ENCODE results near the gene FAM20B. TPM values are rescaled to one million over a fixed set of nuclear protein-coding genes. Genes with fewer than 3 reads are reported as not detected.
A peak's percentile ranks its signal among the peaks of the same experiment; 100 is the strongest.

Gene FAM20B
- total and polyA plus RNA-seq, 2 of the 8 experiments (the other 6 are each of a cell fraction or from before 2014, with no cell fraction given) = 8.3 to 36.6 TPM

DNA sequence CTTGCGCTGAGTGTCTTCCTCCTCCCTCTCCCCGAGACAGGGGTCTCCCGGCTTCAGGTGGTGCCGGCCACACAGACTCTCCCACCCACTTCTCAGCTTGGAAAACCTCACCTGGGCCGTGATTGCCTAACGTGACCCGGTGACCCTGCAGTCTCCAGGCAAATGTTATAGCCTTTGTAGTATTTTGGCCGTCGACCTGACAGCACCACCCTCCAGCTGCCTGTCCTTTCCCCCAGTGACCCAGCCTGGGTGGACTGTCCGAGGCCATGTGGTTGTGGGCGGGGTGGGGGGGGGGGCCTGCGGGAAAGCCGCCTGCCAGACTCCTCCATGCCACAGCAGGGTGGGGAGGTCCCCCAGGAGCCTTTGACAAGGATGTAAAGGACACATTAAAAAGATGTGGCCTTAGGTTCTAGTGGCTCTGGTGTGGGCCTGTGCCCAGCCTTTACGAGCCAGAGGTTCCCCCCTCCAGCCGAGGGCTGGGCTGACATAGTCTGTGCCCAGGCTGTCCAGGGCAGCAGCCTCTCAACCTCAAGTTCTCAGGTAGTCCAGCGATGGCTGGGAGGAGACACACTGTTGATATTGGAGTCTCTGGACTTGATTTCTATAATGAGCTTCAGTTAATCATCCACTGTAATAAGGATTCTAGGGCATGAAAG lies 64.3 kb downstream of the FAM20B start:
- Histone ChIP-seq H2BK120ac (replicated peaks; ENCODE audit: low read depth, low read length) (no peak overlapping the region), H4K20me1 (replicated peaks in 1 of 2; ENCODE audit: control insufficient read depth in 1 of 2, insufficient read depth in 2 of 2, low read length in 2 of 2) (peaks cover 5 to 7% of the 10 kb centered on the region in 2 experiments), H3K56ac (replicated peaks; ENCODE audit: insufficient read length, low read depth, low read length) (no peak overlapping the region), H3K14ac (ENCODE audit: insufficient read length) (no peak overlapping the region), H3K27me3 (replicated peaks in 1 of 4; ENCODE audit: control insufficient read depth in 3 of 4, extremely low read depth in 1 of 4, insufficient read depth in 3 of 4, low read length in 3 of 4) (no peaks in the 10 kb centered on the region), H2AFZ (ENCODE audit: low read length) (no peak overlapping the region), H2BK5ac (ENCODE audit: low read depth, low read length) (no peak overlapping the region), H2BK15ac (ENCODE audit: low read length) (no peak overlapping the region), H4K5ac (ENCODE audit: insufficient read length, low read depth, low read length) (no peak overlapping the region), H4K8ac (ENCODE audit: extremely low read depth, insufficient read depth, low read length) (no peak overlapping the region), H3K9me3 (ENCODE audit: insufficient read depth in 2 of 2, low read depth in 1 of 2, low read length in 1 of 2) (no peaks in the 10 kb centered on the region), H2BK20ac (ENCODE audit: low read length) (no peak overlapping the region), H3K4me3 (ENCODE audit: extremely low read depth in 1 of 4, insufficient read depth in 2 of 4, low read depth in 3 of 4, low read length in 4 of 4) (no peak overlapping the region), H3K27ac (ENCODE audit: low read depth, low read length) (no peak overlapping the region), H2AK5ac (ENCODE audit: low read depth, low read length) (no peak overlapping the region), H3K4me2 (ENCODE audit: insufficient read depth in 1 of 2, low read depth in 2 of 2, low read length in 2 of 2) (0 out of 4 replicates have a peak overlapping the region, but pooled peaks have one; percentile 0 to 73), H3K9ac (replicated peaks in 1 of 4; ENCODE audit: extremely low read depth in 1 of 4, low read depth in 3 of 4, low read length in 3 of 4) (no peak overlapping the region), H3K23me2 (ENCODE audit: low read depth, low read length) (no peaks in the 10 kb centered on the region; the same call in 1 of the 2 replicates), H3K4me1 (replicated peaks in 1 of 4; ENCODE audit: control insufficient read depth in 3 of 4, insufficient read depth in 4 of 4, low read length in 3 of 4) (peaks cover 0 to 19% (median 12%) of the 10 kb centered on the region in 4 experiments; a peak in 6 of 7 replicates), H2BK12ac (ENCODE audit: low read depth, low read length) (no peak overlapping the region), H3K4ac (replicated peaks; ENCODE audit: insufficient read length, low read depth, low read length) (no peak overlapping the region), H3K23ac (ENCODE audit: insufficient read length) (no peak overlapping the region), H3K36me3 (ENCODE audit: control insufficient read depth in 2 of 4, insufficient read depth in 4 of 4, low read length in 3 of 4) (peaks cover 5 to 28% (median 18%) of the 10 kb centered on the region in 4 experiments), H3K18ac (ENCODE audit: extremely low read depth, low read length) (no peak overlapping the region), H3K79me2 (ENCODE audit: control insufficient read depth in 1 of 2, insufficient read depth in 2 of 2, low read length in 2 of 2) (peaks cover 0 to 17% of the 10 kb centered on the region in 2 experiments; a peak in 1 of 4 replicates), H4K91ac (replicated peaks; ENCODE audit: insufficient read length, low read length) (no peak overlapping the region), H3K79me1 (ENCODE audit: low read depth, low read length) (peaks cover 8% of the 10 kb centered on the region; the same call in 1 of the 2 replicates)
- POLR2A ChIA-PET (ENCODE audit: partially characterized antibody) = interaction anchor here (0.6 to 1.4 kb wide), 2 partner anchors 9 to 14 kb away, joined by 3 to 4 read pairs; partner anchors contain the start of gene TOR3A
- FAIRE-seq (no peak), DNase-seq (ENCODE audit: low read depth in 1 of 2, low spot score in 2 of 2) (no peak)
- CTCF ChIA-PET (ENCODE audit: partially characterized antibody) = interaction anchor here (0.9 to 5.7 kb wide), 8 partner anchors 10 to 281 kb away, joined by 3 to 41 read pairs (median 4); no protein-coding TSS in a partner anchor
- 86% methylated on average over 14 of the region's 16 CpGs; no CpG with 5 or more reads in 1 of the 2 experiments for WGBS, 2 experiments (ENCODE audit: extremely low coverage in 1 of 2, insufficient coverage in 1 of 2, insufficient read length in 1 of 2, insufficient replicate concordance in 2 of 2, low coverage in 1 of 2, low lambda C conversion rate in 2 of 2, missing lambda C conversion rate in 1 of 2)
- TF ChIP-seq KDM4A (IDR thresholded peaks at IDR 0.05; ENCODE audit: low read depth, low read length, severe bottlenecking) (no peak), CTCF (IDR thresholded peaks at IDR 0.05; ENCODE audit: control extremely low read depth in 1 of 3, insufficient read depth in 1 of 3, low read depth in 1 of 3, low read length in 3 of 3) (no peak), EP300 (IDR thresholded peaks at IDR 0.05; ENCODE audit: borderline replicate concordance in 1 of 2, low read depth in 2 of 2, low read length in 2 of 2) (no peak), NRF1 (IDR thresholded peaks at IDR 0.05; ENCODE audit: low read depth, low read length) (no peak), KDM1A (IDR thresholded peaks at IDR 0.05; ENCODE audit: borderline replicate concordance, low read length) (no peak), SP1 (IDR thresholded peaks at IDR 0.05; ENCODE audit: low read depth, low read length) (no peak), POLR2A (IDR thresholded peaks at IDR 0.05; ENCODE audit: control extremely low read depth in 1 of 2, low read depth in 2 of 2, low read length in 2 of 2) (0 out of 3 replicates have a peak, but pooled peaks of 1 of the 2 experiments have one; percentile 36), SP4 (IDR thresholded peaks at IDR 0.05; ENCODE audit: low read length) (no peak)
- TF ChIP-seq, protein P1, sequence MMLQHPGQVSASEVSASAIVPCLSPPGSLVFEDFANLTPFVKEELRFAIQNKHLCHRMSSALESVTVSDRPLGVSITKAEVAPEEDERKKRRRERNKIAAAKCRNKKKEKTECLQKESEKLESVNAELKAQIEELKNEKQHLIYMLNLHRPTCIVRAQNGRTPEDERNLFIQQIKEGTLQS (IDR thresholded peaks at IDR 0.05; ENCODE audit: insufficient read depth, low read depth, low read length) = no peak
